Osteocyte (in vitro differentiated cells): ENCODE measurements around the gene PEPD. TPM values are rescaled to one million over a fixed set of nuclear protein-coding genes. Genes with fewer than 3 reads are reported as not detected.
"Not testable (repeated sequence)": the region's sequence is repeated elsewhere in the genome, so short reads cannot be mapped to it uniquely, and the experiment has no call there.

Experiments
- DNase-seq: peaks from one replicate; pipeline ENCODE4 v3.0.0; 2021; ENCODE audit warnings: mixed read lengths; ENCODE audit not compliant: unreplicated experiment; ENCODE audit errors: extremely low spot score
- H3K27ac Mint-ChIP-seq: one replicate; pipeline ENCODE4 v1.8.0; 2021; ENCODE audit warnings: mild to moderate bottlenecking, mixed read lengths; ENCODE audit not compliant: unreplicated experiment
- H3K27me3 Mint-ChIP-seq: one replicate; pipeline ENCODE4 v1.8.0; 2021; ENCODE audit warnings: mixed read lengths; ENCODE audit not compliant: unreplicated experiment
- H3K36me3 Mint-ChIP-seq: one replicate; pipeline ENCODE4 v1.8.0; 2021; ENCODE audit warnings: mixed read lengths; ENCODE audit not compliant: unreplicated experiment
- H3K4me1 Mint-ChIP-seq: one replicate; pipeline ENCODE4 v1.8.0; 2021; ENCODE audit warnings: mixed read lengths; ENCODE audit not compliant: unreplicated experiment
- H3K4me3 Mint-ChIP-seq: one replicate; pipeline ENCODE4 v1.8.0; 2021; ENCODE audit warnings: mild to moderate bottlenecking, moderate library complexity, mixed read lengths; ENCODE audit not compliant: unreplicated experiment
- H3K9me3 Mint-ChIP-seq: one replicate; pipeline ENCODE4 v1.8.0; 2021; ENCODE audit warnings: mixed read lengths; ENCODE audit not compliant: unreplicated experiment
- total RNA-seq: library from RNA; stranded (reverse); gene quantifications from 2 replicates; pipeline ENCODE4 v1.2.1, GENCODE V29; 2021
- TF ChIP-seq, protein P1 (sequence below): fragments of 200-600 bp; sonication (generic); IDR thresholded peaks from 2 replicates; pipeline ENCODE4 v1.5.0; 2021; ENCODE audit warnings: antibody characterized with exemption, mild to moderate bottlenecking, moderate library complexity

PEPD gene
- total RNA-seq, 1 donor from 2014 or later, result 106 TPM

DNA sequence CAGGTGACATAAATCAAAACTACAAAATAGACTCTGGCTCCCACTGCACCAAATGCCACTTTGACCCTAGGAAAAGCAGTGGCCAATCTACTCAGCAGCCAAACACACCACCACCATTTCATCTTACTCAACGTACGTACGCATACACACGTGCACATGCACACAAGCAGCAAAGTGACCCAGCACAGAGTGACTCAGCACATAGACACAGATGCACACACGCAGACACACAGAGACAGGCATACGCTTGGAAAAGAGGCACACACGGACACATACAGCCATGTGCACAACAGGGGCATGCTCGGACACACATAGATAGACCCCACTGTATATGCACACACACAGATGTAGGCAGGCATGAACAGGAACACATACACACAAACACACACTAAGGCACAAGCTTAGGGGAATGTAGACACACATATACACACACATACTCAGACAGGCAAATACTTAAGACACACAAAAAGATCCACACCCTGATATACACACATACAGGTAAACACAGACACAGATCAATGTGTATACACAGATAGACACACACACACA, 37.3 kb downstream of the PEPD start:
- TF ChIP-seq, protein P1, sequence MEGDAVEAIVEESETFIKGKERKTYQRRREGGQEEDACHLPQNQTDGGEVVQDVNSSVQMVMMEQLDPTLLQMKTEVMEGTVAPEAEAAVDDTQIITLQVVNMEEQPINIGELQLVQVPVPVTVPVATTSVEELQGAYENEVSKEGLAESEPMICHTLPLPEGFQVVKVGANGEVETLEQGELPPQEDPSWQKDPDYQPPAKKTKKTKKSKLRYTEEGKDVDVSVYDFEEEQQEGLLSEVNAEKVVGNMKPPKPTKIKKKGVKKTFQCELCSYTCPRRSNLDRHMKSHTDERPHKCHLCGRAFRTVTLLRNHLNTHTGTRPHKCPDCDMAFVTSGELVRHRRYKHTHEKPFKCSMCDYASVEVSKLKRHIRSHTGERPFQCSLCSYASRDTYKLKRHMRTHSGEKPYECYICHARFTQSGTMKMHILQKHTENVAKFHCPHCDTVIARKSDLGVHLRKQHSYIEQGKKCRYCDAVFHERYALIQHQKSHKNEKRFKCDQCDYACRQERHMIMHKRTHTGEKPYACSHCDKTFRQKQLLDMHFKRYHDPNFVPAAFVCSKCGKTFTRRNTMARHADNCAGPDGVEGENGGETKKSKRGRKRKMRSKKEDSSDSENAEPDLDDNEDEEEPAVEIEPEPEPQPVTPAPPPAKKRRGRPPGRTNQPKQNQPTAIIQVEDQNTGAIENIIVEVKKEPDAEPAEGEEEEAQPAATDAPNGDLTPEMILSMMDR, result no peak
- Mint-ChIP-seq H3K4me1 (no peaks in the 10 kb centered on the region), H3K27me3 (no peaks in the 10 kb centered on the region), H3K36me3 (peaks cover 23% of the 10 kb centered on the region), H3K4me3 (no peak overlapping the region), H3K27ac (no peak overlapping the region), H3K9me3 (peaks cover 6% of the 10 kb centered on the region)
- no peak for DNase-seq

DNA sequence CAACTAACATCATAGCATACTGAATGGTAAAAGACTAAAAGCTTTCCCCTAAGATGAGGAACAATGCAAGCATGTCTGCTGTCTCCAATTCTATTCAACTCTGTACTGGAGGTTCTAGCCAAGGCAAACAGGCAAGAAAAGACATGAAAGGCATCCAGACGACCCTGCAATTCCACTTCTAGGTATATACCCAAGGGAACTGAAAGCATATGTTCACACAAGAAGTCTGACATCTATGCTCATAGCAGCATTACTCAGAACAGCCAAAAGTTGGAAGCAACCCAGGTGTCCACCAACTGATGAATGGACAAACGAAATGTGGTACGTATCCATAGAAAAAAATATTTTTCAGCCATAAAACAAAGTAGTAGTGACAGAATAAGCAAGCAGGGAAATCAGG, 39.1 kb downstream of the PEPD start:
- TF ChIP-seq, protein P1, result no peak
- peaks cover 16% of the 10 kb centered on the region for H3K9me3 Mint-ChIP-seq
- H3K4me3 Mint-ChIP-seq, result no peak overlapping the region
- H3K36me3 Mint-ChIP-seq, result peaks cover 35% of the 10 kb centered on the region
- H3K27me3 Mint-ChIP-seq, result no peaks in the 10 kb centered on the region
- H3K27ac Mint-ChIP-seq, result no peak overlapping the region
- no peaks in the 10 kb centered on the region for H3K4me1 Mint-ChIP-seq
- DNase-seq, result no peak

DNA sequence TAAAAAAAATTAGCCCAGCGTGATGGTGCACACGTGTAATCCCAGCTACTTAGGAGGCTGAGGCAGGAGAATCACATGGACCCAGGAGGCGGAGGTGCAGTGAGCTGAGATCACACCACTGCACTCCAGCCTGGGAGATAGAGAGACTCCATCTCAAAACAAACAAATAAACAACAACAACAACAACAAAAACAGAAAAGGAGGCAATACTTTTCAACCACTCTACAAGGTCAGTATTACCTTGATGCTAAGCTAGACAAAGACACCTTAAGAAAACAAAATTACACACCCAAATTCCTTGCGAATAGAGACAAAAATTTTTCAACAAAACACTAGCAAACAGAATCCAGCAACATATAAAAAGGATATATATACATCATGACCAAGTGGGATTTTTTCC, 39.7 kb downstream of the PEPD start:
- no peak overlapping the region for H3K4me3 Mint-ChIP-seq
- DNase-seq, result no peak
- peaks cover 16% of the 10 kb centered on the region for H3K9me3 Mint-ChIP-seq
- no peaks in the 10 kb centered on the region for H3K27me3 Mint-ChIP-seq
- TF ChIP-seq, protein P1, result no peak
- H3K4me1 Mint-ChIP-seq, result no peaks in the 10 kb centered on the region
- H3K36me3 Mint-ChIP-seq, result peaks cover 40% of the 10 kb centered on the region
- H3K27ac Mint-ChIP-seq, result no peak overlapping the region

DNA sequence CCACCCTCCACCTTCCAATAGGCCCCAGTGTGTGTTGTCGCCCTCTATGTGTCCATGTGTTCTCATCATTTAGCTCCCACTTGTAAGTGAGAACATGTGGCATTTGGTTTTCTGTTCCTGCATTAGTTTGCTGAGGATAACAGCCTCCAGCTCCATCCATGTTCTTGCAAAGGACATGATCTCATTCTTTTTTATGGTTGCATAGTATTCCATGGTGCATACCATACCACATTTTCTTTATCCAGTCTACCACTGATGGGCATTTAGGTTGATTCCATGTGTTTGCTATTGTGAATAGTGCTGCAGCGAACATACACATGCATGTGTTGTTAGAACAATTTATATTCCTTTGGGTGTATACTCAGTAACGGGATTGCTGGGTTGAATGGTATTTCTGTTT, 42.0 kb downstream of the PEPD start:
- not testable (repeated sequence) for H3K4me3 Mint-ChIP-seq, DNase-seq, H3K27me3 Mint-ChIP-seq, H3K4me1 Mint-ChIP-seq, H3K27ac Mint-ChIP-seq
- Mint-ChIP-seq H3K9me3 (peaks cover 16% of the 10 kb centered on the region), H3K36me3 (peaks cover 42% of the 10 kb centered on the region)

DNA sequence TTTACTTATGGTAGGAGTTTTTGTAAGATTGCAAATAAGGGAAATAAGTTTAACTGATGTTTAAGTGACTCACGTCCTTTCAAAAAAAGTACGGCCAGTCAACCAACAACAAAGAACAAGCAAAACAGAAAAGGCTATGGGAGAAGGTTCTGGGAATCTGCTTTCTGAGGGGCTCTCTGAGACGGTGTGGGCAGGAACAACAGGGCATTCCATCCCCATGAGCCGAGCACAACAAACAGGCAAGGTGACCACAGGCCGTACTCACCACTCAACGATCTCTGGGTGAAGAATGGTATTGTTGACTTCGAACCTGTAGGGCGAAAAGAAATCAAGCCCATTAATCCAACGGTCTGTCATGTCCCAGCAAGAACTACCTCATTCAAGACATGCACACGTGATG, 43.8 kb downstream of the PEPD start:
- Mint-ChIP-seq H3K36me3 (peaks cover 41% of the 10 kb centered on the region), H3K27me3 (no peaks in the 10 kb centered on the region), H3K27ac (no peak overlapping the region), H3K4me1 (no peaks in the 10 kb centered on the region), H3K4me3 (no peak overlapping the region), H3K9me3 (peaks cover 10% of the 10 kb centered on the region)
- no peak for DNase-seq
- TF ChIP-seq, protein P1, result no peak
